Upper lobe of left lung (tissue), 4 donors: ENCODE results near the gene RALGAPA2.

Source experiments
- CTCF ChIP-seq, 6 experiments: fragments of 450-650 bp in 4 of 6; fragments of 200-600 bp in 2 of 6; sonication (generic) in 2 of 6; IDR thresholded peaks; one replicate each; pipeline ENCODE4 v1.5.1; 2016 to 2019; ENCODE audit warnings: antibody characterized with exemption in 6 of 6
- POLR2A ChIP-seq, 4 donors: fragments of 450-650 bp; IDR thresholded peaks; one replicate each; pipeline ENCODE4 v1.5.1; 2016 to 2017; ENCODE audit warnings: antibody characterized with exemption in 4 of 4, mild to moderate bottlenecking in 2 of 4

DNA sequence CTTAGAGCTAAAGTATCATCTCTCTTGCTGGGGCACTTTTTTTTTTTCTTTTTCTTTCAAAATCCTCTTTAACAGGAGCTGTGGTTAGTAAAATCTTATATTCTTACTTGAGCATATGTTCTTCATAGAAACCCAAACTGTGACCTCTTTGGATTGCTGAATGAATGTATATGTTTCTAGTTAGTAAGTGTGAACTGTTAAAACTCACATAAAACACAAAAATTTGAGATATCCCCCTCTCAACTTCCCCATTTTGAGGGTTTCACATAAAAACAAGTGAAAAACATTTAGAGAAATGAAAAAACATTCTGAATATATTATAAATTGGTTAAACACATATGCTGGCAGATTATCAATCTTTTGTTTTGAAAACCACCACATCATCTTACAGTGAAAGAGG lies 266.4 kb downstream of the RALGAPA2 start:
- TF ChIP-seq CTCF (IDR thresholded peaks at IDR 0.05): no peak
- TF ChIP-seq POLR2A (IDR thresholded peaks at IDR 0.05): no peak
